ENCODE measurements around the gene TSC22D1. TPM values are rescaled to one million over a fixed set of nuclear protein-coding genes. Genes with fewer than 3 reads are reported as not detected.

Gene TSC22D1
- total RNA-seq, 1 experiment from 2014 or later: 72.5 TPM

GRCh38 chr13:44395976-44396694 is 180.0 kb downstream of the TSC22D1 start (continued):
- no peak for TF ChIP-seq AFF4 (CRISPR knock-in tag; IDR thresholded peaks at IDR 0.05; ENCODE audit: borderline replicate concordance)

- Mint-ChIP-seq H3K4me3 (no peak overlapping the region), H3K9me3 (no peaks in the 10 kb centered on the region), H3K27me3 (ENCODE audit: low read depth) (no peaks in the 10 kb centered on the region), H3K27ac (no peak overlapping the region), H3K4me1 (peaks cover 24% of the 10 kb centered on the region), H3K36me3 (no peaks in the 10 kb centered on the region)
- TF ChIP-seq ATF1 (CRISPR knock-in tag; IDR thresholded peaks at IDR 0.05): no peak
- TF ChIP-seq MYBL2 (CRISPR knock-in tag; IDR thresholded peaks at IDR 0.05): no peak
- no peak for TF ChIP-seq E2F4 (CRISPR knock-in tag; IDR thresholded peaks at IDR 0.05; ENCODE audit: borderline replicate concordance, low read depth)
- TF ChIP-seq ATF3 (CRISPR knock-in tag; conservative IDR thresholded peaks at IDR 0.05): no peak
- TF ChIP-seq NR2C2 (CRISPR knock-in tag; IDR thresholded peaks at IDR 0.05): no peak
- no peak for TF ChIP-seq ETV6 (CRISPR knock-in tag; IDR thresholded peaks at IDR 0.05)
- no peak for TF ChIP-seq GABPB1 (CRISPR knock-in tag; IDR thresholded peaks at IDR 0.05)
- no peak for TF ChIP-seq FOXK1 (CRISPR knock-in tag; IDR thresholded peaks at IDR 0.05)
- TF ChIP-seq NFYB (CRISPR knock-in tag; conservative IDR thresholded peaks at IDR 0.05; ENCODE audit: low read depth): no peak
- TF ChIP-seq ARID4B (CRISPR knock-in tag; IDR thresholded peaks at IDR 0.05; ENCODE audit: borderline replicate concordance): no peak
- TF ChIP-seq NFE2L1 (CRISPR knock-in tag; IDR thresholded peaks at IDR 0.05): no peak
- no peak for TF ChIP-seq USF2 (CRISPR knock-in tag; IDR thresholded peaks at IDR 0.05)
- ChIA-PET CTCF (no interaction called here), POLR2A (interaction anchor here (1.0 kb wide), 1 partner anchor 8 kb away, joined by 3 read pairs; no protein-coding TSS in a partner anchor)
- DNase-seq (ENCODE audit: low spot score) (no peak), ATAC-seq (no peak)
These were observed 181.5 kb downstream of the TSC22D1 start for GRCh38 chr13:44394658-44395057.

Measured in WTC11 (cell line).